SKM-1 (cell line): ENCODE data around the gene ATP6V1G1.
A peak's percentile ranks its signal among the peaks of the same experiment; 100 is the strongest.

ENCODE experiments used
- DNase-seq: peaks from one replicate; lab custom pipeline; 2025; ENCODE audit not compliant: unreplicated experiment; lab: John Stamatoyannopoulos, UW

Gene ATP6V1G1

DNA sequence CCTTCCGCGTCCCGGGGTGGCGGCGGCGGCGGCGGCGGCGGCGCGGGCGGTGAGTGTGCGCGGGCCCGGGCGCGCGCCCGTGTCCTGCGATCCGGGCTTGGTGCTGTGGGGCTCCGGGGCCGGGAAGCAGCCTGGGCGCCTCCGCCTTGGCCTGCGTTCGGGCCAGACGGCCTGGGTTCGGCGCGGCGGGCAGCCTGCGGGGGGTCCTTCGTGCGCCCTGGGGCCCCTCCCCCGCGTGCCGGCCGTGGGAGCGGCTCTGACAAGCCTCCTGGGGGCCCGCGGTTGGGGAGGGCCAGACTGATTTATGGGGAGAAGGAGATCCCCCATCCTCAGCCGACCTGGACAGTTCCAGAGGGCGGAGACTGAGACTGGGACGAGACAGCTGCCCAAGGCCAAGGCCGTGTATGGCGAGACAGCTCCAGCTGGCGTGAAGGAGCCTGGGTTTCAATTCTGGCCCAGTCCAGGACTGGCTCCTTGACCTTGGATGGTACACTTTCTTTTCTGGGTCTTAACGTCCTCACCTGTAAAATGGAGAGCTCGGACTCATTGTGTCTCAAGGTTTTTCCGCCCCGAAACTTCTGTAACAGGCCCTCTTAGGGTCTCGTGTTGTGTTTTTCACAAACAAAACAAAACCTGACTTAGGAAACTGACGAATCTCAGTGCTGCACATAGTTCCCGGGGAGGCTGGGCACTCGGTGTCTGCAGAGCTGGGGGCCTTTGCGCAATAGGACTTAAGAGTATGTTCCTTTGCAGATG is 24.1 kb downstream of the ATP6V1G1 start:
- no peak for DNase-seq

GRCh38 chr9:114612272-114612923 is 24.8 kb downstream of the ATP6V1G1 start:
- no peak for DNase-seq

DNA sequence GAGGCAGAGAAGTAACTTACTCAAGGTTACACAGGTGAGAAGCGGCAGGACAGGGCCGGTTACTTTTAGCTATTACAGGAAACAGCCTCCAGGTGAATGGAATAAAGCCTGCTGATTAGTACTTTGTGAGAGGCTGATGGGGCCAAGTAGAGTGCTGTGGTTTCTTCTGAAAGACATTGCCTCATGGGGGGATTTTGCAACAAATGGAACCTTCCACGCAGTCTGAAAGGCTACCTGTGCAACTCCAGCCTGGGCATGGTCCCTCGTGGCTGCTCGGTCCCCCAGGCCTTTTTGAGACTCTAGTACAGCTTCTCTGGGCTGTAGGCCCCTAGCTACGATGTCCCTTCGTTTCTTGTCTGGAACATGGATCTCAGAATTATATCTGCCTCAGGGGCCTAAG is 25.5 kb downstream of the ATP6V1G1 start:
- DNase-seq, result no peak

DNA sequence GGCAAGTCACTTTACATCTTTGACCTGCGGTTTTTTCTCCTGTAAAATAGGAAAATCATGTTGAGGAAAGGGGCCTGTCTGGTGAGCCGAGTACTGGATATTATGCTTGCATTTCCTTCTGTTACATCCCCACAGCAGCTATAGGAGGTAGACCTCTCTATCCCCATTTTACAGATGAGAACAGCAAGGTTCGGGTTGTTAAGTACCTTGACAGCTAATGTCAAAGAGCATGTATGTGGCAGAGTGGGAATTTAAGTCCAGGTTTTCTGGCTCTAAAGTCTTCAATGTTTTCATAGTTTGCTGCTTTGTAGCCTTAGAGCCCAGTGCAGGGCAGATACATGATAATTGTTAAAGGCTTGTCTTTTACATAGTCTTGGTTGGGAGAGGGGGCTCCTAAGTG is 26.4 kb downstream of the ATP6V1G1 start:
- DNase-seq, result no peak

DNA sequence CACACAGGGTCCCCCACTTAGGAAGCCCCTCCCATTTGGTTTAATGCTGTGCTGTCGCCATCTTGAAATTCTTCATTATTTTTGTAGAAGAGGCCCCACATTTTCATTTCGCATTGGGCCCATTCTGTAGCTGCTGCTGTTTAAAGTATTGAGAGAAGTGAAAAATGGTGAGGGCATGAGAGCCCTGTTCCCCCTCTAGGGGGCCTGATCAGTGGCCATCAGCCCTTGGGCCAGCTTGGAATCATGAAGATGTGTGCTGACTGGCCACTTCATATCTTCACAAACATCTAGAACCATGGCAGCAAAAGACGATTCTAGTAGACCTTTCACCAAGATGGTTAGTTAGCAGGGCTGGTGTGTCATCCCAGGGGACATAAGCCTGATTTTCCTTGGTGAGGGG is 26.8 kb downstream of the ATP6V1G1 start:
- DNase-seq, result no peak

DNA sequence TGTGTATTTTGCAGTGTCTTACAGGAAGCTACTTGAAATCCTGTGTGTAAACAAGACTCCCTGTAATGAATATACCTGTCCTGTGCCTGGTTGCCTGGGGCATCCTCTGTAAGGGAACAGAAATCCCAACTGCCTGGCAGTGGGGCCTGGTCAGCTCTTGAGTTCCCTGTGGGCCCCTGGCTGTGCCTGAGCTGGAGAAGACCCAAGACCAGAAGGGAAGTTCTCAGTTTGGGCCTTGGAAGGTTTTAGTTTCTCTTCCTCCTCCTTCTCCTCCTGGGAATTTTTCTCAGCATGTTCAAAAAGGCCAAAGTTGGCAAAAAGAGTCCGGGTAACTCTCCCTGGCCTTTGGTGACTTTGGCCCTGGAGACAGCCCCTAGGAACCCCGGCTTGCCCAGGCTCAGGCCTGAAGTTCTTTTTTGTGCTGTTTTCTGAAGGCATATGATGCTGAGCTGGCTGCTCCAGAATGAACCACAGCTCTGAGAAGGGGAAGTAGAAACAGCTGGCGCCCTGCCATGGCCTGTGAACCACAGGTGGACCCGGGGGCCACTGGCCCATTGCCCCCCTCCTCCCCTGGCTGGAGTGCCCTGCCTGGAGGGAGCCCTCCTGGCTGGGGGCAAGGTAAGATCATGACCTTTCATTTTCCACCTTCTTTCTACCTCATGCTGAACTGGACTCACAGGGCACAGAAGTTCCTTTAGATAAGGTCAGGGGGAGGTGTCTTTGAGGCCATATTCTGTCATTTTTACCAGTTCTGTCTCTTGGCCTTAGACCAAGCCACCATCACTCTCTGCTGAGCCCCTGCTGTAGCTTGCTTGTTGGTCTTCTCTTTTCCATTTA is 29.3 kb downstream of the ATP6V1G1 start:
- DNase-seq, result no peak

GRCh38 chr9:114619191-114619761 is 31.7 kb downstream of the ATP6V1G1 start:
- no peak for DNase-seq

DNA sequence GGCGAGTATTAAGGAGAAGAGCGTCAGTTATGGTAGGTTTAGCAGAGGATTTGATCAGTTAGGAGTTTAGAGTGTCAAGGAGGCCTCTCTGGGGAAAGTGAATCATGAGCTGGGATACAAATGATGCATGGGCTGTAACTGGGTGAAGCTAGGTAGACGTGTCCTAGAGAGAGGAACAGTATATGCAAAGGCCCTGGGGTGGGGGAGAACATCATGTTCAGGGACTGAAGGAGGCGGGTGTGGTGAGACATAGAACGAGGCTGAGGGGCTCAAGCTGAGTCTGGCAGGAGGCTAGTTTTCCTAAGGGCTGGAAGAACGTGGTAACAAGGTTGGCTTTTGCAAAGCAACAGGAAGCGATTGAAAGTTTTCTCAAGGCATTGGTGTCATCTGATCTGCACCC is 34.0 kb downstream of the ATP6V1G1 start:
- no peak for DNase-seq

GRCh38 chr9:114621975-114622609 is 34.5 kb downstream of the ATP6V1G1 start:
- DNase-seq, result no peak

DNA sequence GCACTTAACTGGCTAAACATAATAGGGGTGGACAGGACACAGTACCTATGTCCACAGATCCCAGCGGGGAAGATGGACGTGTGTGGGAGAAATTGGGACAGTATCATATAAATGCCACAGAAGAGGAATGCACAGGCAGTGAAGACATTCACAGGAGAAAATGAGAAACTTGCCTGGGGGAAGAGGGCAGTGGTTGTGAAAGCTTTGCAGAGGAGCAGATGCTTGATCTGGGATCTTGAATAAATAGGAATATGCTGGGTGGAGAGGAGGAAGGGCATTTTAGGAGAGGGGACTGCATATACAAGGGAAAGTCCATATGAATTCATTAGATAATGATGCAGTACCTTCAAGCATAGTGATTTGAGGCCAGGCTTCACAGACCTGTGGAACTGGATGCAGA is 37.1 kb downstream of the ATP6V1G1 start:
- DNase-seq, result no peak

DNA sequence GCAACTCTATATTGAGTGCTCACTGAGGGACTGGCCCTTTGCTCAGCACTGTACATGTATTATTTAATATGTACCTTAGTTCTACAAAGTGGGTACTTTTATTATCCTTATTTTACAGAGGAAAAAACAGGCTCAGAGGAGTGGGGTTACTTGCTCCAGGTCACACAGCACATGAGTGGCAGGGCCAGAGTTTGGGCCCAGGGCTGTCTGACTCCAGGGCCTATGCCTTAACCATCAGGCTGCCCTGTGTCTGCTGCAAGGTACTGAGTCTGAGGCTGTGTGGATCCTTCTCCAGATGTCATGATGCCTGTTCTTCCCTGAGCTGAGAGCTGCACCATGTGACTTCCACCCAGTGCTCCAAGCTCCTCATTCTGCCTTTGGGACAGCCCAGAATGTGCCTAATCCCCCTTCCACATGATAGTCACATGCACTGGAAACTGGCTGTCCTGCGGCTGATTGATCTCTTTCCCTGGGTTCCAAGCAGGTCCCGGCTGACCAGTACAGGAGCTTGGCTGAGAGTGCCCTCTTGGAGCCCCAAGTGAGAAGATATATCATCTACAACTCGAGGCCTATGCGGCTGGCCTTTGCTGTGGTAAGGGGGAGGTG is 38.9 kb downstream of the ATP6V1G1 start:
- DNase-seq, result no peak

GRCh38 chr9:114627553-114627952 is 40.0 kb downstream of the ATP6V1G1 start:
- DNase-seq, result no peak

DNA sequence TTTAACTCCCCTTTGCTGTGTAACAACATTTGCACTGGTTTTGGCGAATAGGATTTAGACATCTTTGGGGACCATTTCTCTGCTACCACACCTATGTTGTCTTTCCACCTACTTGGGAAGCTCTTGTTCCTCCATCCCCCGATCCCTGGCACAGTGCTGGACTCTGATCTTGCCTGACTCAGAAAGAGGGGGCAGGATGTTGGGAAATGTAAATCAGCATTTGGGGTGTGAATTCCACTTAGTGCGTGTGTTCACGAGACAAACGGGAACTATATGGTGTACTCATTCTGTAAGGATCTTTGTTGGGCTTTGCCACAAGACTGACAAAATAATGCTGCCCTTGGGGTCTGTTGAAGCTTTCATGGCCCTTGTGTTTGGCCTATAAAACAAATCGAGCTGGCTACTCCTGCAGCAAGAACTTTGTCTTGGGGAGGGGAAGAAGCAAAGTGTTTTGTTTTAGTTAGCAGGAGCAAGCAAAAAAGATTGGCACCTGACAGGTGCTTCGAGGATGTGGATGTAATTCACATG is 42.1 kb downstream of the ATP6V1G1 start:
- DNase-seq, result no peak

GRCh38 chr9:114631166-114631565 is 43.6 kb downstream of the ATP6V1G1 start:
- DNase-seq, result no peak

GRCh38 chr9:114633438-114634089 is 46.0 kb downstream of the ATP6V1G1 start:
- no peak for DNase-seq

- no peak for DNase-seq
Observed at GRCh38 chr9:114634387-114634786, 46.8 kb downstream of the ATP6V1G1 start.

DNA sequence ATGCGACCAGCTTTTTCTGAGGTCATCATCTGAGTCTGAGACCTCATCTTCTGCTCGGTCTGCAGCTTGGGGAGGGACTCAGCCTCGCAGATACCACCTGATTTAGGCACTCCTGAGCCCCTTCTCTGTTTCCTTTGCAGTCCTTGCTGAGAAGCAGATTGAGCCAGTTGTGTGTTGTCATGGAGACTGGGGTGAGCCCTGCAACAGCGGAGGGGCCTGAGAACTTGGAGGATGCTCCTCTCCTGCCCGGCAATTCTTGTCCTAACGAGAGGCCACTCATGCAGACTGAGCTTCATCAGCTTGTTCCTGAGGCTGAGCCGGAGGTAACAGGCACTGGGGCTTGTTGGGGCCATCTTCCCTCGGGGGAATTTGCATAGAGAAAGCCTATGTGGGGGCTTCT is 50.8 kb downstream of the ATP6V1G1 start:
- DNase-seq, result no peak

GRCh38 chr9:114641967-114642366 is 54.4 kb downstream of the ATP6V1G1 start:
- peak; percentile 27 for DNase-seq

DNA sequence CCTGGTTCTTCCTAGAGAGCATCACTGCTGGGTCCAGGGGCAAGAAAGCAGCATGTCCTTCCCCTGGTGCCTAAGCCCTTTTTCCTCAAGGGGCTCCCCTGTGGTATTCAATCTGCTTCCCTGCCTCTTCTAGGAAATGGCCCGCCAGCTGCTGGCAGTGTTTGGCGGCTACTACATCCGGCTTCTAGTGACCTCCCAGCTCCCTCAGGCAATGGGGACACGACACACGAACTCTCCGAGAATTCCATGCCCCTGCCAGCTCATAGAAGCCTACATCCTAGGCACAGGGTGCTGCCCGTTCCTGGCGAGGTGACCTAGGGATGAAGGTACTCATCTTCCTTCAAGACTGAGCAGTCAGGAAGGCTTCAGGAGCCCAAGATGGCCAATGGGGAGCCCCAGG is 55.4 kb downstream of the ATP6V1G1 start:
- no peak for DNase-seq

- no peak for DNase-seq
Observed at GRCh38 chr9:114643896-114644295, 56.3 kb downstream of the ATP6V1G1 start.
